Neural crest cell (in vitro differentiated cells): ENCODE results near the gene GPR15. TPM values are rescaled to one million over a fixed set of nuclear protein-coding genes. Genes with fewer than 3 reads are reported as not detected.

Experiments
- DNase-seq: peaks from one replicate; pipeline ENCODE4 v3.0.0; 2021; ENCODE audit warnings: low read depth, mixed read lengths, low spot score
- H3K27ac Mint-ChIP-seq: one replicate; pipeline ENCODE4 v1.8.0; 2021; ENCODE audit warnings: mild to moderate bottlenecking, mixed read lengths; ENCODE audit not compliant: unreplicated experiment
- H3K27me3 Mint-ChIP-seq: 2 replicates; pipeline ENCODE4 v1.8.0; 2021; ENCODE audit warnings: low read depth, mild to moderate bottlenecking, mixed read lengths
- H3K36me3 Mint-ChIP-seq: 2 replicates; pipeline ENCODE4 v1.8.0; 2021; ENCODE audit warnings: low read depth, mild to moderate bottlenecking, mixed read lengths
- H3K4me1 Mint-ChIP-seq: 2 replicates; pipeline ENCODE4 v1.8.0; 2021; ENCODE audit warnings: mixed read lengths
- H3K4me3 Mint-ChIP-seq: one replicate; pipeline ENCODE4 v1.8.0; 2021; ENCODE audit warnings: mild to moderate bottlenecking, mixed read lengths
- H3K9me3 Mint-ChIP-seq: 2 replicates; pipeline ENCODE4 v1.8.0; 2021; ENCODE audit warnings: mixed read lengths
- CTCF ChIP-seq: fragments of 200-600 bp; sonication (generic); conservative IDR thresholded peaks from 2 replicates; pipeline ENCODE4 v1.5.0; 2021; ENCODE audit warnings: antibody characterized with exemption, mild to moderate bottlenecking
- total RNA-seq: library from RNA; stranded (reverse); gene quantifications from 2 replicates; pipeline ENCODE4 v1.2.1, GENCODE V29; 2021

GPR15 gene
- total RNA-seq, 1 donor from 2014 or later, result not detected

GRCh38 chr3:98564282-98565005 is 32.7 kb downstream of the GPR15 start:
- Mint-ChIP-seq H3K27ac (no peak overlapping the region), H3K4me3 (no peak overlapping the region), H3K9me3 (no peaks in the 10 kb centered on the region), H3K27me3 (no peaks in the 10 kb centered on the region), H3K4me1 (no peaks in the 10 kb centered on the region), H3K36me3 (no peaks in the 10 kb centered on the region)
- no peak for DNase-seq
- no peak for TF ChIP-seq CTCF

GRCh38 chr3:98565237-98565643 is 33.5 kb downstream of the GPR15 start:
- no peak for TF ChIP-seq CTCF
- H3K4me1 Mint-ChIP-seq, result no peaks in the 10 kb centered on the region
- H3K36me3 Mint-ChIP-seq, result no peaks in the 10 kb centered on the region
- DNase-seq, result no peak
- no peak overlapping the region for H3K4me3 Mint-ChIP-seq
- H3K27me3 Mint-ChIP-seq, result no peaks in the 10 kb centered on the region
- no peaks in the 10 kb centered on the region for H3K9me3 Mint-ChIP-seq
- H3K27ac Mint-ChIP-seq, result no peak overlapping the region

GRCh38 chr3:98565843-98566242 is 34.1 kb downstream of the GPR15 start:
- TF ChIP-seq CTCF, result no peak
- H3K4me3 Mint-ChIP-seq, result no peak overlapping the region
- H3K9me3 Mint-ChIP-seq, result no peaks in the 10 kb centered on the region
- no peaks in the 10 kb centered on the region for H3K4me1 Mint-ChIP-seq
- peak overlapping the region; percentile 65 for H3K27ac Mint-ChIP-seq
- no peak for DNase-seq
- H3K27me3 Mint-ChIP-seq, result no peaks in the 10 kb centered on the region
- no peaks in the 10 kb centered on the region for H3K36me3 Mint-ChIP-seq

- Mint-ChIP-seq H3K4me3 (no peak overlapping the region), H3K36me3 (no peaks in the 10 kb centered on the region), H3K27me3 (no peaks in the 10 kb centered on the region), H3K9me3 (no peaks in the 10 kb centered on the region), H3K4me1 (no peaks in the 10 kb centered on the region), H3K27ac (no peak overlapping the region)
- DNase-seq, result no peak
- no peak for TF ChIP-seq CTCF
Measured at GRCh38 chr3:98567666-98568270, 36.0 kb downstream of the GPR15 start.

GRCh38 chr3:98568402-98568801 is 36.6 kb downstream of the GPR15 start:
- Mint-ChIP-seq H3K4me3 (no peak overlapping the region), H3K4me1 (peaks cover 2% of the 10 kb centered on the region), H3K9me3 (no peaks in the 10 kb centered on the region), H3K36me3 (no peaks in the 10 kb centered on the region), H3K27ac (no peak overlapping the region), H3K27me3 (no peaks in the 10 kb centered on the region)
- DNase-seq, result no peak
- no peak for TF ChIP-seq CTCF
